HG03135 (cell line): ENCODE results near the gene RTP3.
"Not testable (repeated sequence)": the region's sequence is repeated elsewhere in the genome, so short reads cannot be mapped to it uniquely, and the experiment has no call there.

Experiments used
- ATAC-seq: cut with Tn5 transposase; IDR thresholded peaks from one replicate; pipeline ENCODE4 v1.9.1; 2021; ENCODE audit warnings: mild to moderate bottlenecking, moderate library complexity; ENCODE audit not compliant: unreplicated experiment

RTP3 gene

DNA sequence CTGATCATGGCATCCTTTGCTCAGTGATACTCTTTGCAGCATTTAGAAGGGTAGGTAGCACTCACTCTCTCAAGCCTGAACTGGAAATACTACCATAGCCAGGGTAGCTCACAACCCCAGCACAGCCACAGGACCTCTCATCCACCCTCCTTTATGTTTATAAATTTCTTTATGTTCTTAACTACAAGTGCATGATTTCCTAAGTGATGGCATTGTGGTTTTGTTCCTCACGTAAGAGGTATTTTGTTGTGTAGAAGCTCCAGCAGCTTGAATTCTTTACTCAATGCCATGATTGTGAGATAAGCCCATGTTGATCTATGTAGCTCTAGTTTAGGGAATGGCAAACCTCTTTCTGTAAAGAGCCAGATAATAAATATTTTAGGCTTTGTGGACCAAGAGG, 7.9 kb upstream of the RTP3 start:
- ATAC-seq, result no peak

GRCh38 chr3:46490338-46491084, 7.3 kb upstream of the RTP3 start:
- ATAC-seq, result no peak

DNA sequence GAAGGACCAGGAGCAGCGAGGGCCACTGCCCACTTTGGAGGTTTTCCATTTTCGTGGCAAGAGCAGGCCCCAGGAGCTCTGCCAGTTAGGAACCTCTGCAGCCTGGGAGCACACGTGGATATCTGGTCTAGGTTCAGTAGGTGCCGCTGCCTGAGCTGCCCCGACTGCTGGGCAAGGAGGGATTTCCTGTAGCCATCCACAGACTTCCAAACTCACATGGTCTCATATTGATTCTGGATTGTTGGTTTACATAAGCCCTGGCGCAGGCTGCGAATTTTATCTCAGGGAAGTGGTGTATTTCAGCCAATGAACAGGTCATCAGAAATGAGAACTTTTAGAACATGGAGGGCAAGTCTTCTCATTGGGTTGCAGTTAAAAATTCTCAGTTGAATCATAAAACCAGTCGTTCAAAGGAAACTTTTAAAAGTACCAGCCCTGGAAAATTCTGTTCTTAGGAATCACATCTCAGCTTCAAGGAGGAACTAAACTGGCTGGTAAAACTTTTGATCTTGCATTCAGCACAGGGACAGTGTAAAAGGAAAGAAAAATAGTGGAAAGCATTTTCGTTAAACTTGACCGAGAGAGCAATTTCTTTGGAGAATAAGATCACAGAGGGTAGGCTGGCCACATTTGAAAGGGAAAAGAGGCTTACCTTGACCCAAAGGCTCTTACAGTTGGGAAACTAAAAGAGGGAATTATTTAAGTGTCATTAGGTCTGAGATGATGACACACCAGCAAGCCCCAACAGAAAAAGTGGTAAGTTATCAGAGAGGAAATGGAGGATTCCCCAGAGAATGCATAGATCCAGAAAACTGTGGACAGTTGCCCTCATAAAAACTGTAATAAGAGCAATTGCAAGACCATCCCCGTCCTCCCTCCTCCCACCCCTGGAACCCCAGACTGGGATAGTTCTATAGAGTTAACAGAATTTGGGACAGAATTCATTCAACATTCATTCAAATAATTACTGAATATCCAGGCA, 6.4 kb upstream of the RTP3 start:
- no peak for ATAC-seq

DNA sequence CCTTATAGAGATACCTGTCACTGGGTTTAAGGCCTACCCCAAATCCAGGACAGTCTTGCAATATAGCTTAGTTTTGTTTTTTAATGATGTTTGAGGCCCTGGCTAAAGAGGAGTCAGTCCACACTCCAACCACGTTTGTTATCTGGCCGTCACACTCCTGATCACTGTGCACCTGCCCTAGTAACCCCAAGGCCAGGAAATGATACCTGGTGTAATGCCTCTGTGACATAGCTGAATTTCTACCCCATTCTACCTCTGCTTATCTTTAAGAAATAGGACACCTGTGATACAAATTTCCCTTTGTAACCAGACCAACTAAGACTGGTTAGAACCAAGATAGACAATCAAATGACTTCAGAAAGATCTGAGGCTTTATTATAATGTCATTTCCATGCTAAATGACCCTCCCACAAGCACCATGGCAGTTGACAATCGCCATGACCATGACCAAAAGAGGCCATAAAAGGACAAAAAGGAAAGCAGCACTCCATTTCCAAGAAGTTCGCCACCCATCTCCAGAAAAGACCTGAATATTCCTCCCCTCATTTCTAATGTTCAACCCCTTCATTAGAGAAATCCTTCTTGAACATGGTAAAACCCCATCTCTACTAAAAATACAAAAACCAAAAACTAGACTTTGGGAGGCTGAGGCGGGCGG, 4.8 kb upstream of the RTP3 start:
- no peak for ATAC-seq

DNA sequence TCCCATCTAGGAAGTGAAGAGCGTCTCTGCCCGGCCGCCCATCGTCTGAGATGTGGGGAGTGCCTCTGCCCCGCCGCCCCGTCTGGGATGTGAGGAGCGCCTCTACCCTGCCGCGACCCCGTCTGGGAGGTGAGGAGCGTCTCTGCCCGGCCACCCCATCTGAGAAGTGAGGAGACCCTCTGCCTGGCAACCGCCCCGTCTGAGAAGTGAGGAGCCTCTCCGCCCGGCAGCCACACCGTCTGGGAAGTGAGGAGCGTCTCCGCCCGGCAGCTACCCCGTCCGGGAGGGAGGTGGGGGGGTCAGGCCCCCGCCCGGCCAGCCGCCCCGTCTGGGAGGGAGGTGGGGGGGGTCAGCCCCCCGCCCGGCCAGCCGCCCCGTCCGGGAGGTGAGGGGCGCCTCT, 3.3 kb upstream of the RTP3 start:
- ATAC-seq, result not testable (repeated sequence)

- ATAC-seq, result no peak
Measured at GRCh38 chr3:46495901-46496456, 1.8 kb upstream of the RTP3 start.

DNA sequence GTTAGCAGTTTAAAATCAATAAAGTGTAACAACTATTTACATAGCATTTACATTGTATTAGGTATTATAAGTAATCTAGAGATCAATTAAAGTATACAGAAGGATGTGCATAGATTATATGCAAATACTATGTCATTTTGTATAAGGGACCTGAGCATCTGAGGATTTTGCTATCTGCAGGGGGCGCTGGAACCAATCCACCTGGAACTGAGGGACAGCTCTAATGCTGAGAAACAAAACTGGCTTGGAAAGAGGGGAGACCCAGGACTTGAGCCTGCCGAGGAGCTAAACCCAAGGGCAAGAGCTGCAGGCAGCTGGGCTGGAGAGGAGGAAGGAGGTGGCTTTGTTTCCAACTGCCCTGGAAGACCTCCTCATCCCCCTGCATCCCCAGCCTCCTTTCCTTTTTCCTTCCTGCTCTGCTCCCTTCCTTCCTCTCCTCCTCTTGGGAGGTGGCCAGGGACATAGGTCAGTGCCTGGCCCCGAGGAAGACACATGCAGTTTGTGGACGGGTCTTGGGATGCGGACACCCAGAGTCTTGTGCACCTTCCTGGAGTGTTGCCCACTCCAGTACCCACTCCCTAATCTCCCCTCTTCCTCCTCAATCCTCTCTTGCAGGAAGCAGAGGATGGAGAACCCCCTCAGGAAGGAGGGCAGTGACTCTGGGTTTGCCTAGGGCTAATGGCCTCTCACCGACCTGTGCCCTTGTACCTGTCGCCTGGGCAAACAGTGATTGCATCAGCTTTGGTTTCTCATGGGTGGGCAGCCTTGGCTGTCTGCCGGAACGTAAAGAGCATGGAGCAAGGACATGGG, 825 bp upstream of the RTP3 start:
- ATAC-seq, result no peak

DNA sequence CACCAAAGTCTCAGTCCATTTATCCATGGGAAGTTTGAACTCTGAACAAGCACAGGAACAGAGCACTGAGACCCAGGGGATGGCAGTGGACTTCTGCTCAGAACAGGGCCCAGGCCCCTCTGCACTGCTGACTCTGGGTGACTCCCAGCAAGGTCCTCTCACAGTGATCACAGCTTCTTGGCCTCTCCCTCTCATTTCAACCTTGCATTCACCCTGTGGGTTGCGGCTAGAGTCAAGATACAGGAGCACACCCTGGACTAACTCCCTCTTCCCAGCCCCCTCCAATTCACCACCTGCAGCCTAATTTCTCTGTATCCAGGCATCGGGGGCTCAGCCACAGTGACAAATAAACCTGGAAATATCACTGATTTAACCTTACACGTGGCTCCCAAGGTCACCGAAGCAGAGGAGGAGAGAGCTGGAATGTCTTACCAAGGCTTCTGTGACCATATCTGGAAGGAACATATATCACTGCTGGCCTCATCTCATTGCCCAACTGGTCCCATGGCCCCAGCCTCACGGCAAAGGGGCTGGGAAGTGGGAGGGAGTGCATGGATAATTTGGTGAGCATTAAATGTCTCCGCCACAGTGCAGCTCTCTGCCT, 1.2 kb downstream of the RTP3 start:
- no peak for ATAC-seq

GRCh38 chr3:46500656-46501635, 3.2 kb downstream of the RTP3 start:
- ATAC-seq, result no peak

DNA sequence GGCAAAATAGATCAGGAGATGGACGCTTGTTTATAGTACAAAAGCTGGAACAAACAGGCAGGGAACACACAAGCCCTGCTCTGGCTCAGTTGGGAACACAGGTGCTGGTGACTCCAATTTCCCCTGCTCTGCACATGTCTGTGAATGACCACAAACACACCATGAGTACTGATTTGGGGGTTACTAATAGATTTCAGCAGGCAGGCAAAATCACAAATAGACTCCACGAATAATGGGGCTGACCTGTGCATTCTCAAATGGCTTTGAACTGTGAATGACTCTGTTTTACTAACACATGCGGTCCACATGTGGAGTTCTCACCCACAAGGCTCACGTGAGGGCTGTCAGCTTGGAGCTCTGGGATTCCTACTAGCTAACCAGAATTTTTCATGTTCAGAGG, 3.9 kb downstream of the RTP3 start:
- ATAC-seq, result no peak

GRCh38 chr3:46503200-46503874, 5.6 kb downstream of the RTP3 start:
- no peak for ATAC-seq

DNA sequence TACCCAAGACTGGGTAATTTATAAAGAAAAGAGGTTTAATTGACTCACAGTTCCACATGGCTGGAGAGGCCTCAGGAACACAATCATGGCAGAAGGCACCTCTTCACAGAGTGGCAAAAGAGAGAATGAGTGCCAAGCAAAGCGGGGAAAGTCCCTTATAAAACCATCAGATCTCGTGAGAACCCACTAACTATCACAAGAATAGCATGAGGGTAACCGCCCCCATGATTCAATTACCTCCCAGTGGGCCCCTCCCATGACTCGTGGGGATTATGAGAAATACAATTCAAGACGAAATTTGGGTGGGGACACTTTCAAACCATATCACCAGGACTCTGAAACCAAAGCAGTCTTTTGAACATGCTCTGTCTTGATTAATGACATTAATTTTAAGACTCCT, 7.0 kb downstream of the RTP3 start:
- ATAC-seq, result no peak

- ATAC-seq, result no peak
Measured at GRCh38 chr3:46505953-46506352, 8.2 kb downstream of the RTP3 start.

GRCh38 chr3:46506526-46506925, 8.8 kb downstream of the RTP3 start:
- ATAC-seq, result no peak

GRCh38 chr3:46508850-46509591, 11.2 kb downstream of the RTP3 start:
- ATAC-seq, result no peak

DNA sequence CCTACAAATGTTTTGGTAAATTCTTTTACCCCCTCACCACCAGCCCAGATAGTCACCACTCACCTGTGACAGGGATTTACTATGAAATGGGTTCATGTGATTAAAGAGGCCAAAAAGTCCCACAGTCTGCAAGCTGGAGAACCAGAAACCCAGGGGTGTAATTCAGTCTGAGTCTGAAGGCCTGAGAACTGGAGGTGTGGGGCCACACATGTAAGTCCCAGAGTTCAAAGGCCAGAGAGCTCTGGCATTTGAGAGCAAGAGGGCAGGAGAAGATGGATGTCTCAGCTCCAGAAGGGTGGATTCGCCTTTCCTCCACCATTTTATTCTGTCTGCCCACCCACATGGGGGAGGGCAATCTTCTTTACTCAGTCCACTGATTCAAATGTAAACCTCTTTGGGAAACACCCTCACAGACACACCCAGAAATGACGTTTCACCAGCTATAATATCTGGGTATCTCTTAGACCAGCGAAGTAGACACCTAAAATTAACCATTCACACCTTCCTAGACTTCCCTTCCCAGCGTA, 11.9 kb downstream of the RTP3 start:
- ATAC-seq, result no peak

GRCh38 chr3:46512191-46512749, 14.5 kb downstream of the RTP3 start:
- no peak for ATAC-seq
